Left colon (tissue), 2 donors: ENCODE measurements around the gene FOSL1. TPM values are rescaled to one million over a fixed set of nuclear protein-coding genes. Genes with fewer than 3 reads are reported as not detected.
A peak's percentile ranks its signal among the peaks of the same experiment; 100 is the strongest.

Experiments used
- ATAC-seq: fragments of 200-7000 bp; cut with Tn5 transposase; one replicate; pipeline ENCODE4 v1.9.1; 2020; ENCODE audit warnings: mild to moderate bottlenecking, moderate library complexity
- DNase-seq, 2 donors: peaks; one replicate each; pipeline ENCODE4 v3.0.0-alpha.2; 2020
- intact Hi-C, 2 donors: fragments of 100-400 bp; cut with DNase I in 1 of 2; cut with micrococcal nuclease in 1 of 2; formaldehyde crosslinking; loops; one replicate each; pipeline versions ENCODE4 v1.11.2 to v1.14.0; 2022; cut with DNase I, micrococcal nuclease
- total RNA-seq, 2 donors: library from RNA; stranded (reverse); fragmentation: NEBNext Ultra II Directional; extraction: Animal tissue kit (Norgen Biotek cat#: 25700); gene quantifications; one replicate each; pipeline ENCODE4 v1.2.1, GENCODE V29; 2021
- donor health status: DM: no; HTN: no; CAD: no.
- donor health status: DM: yes; HTN: yes; CAD: no.

FOSL1 gene
- total RNA-seq, 2 donors from 2014 or later: 1.1 to 1.8 TPM

GRCh38 chr11:65859812-65860277, 40.3 kb downstream of the FOSL1 start:
- DNase-seq: peak in 1 of 2 donors; percentile 59
- no peak for ATAC-seq
- intact Hi-C loops: no loop called here

GRCh38 chr11:65859095-65859811, 40.9 kb downstream of the FOSL1 start:
- intact Hi-C loops: no loop called here
- DNase-seq (peak; percentile 100), ATAC-seq (peak; percentile 57)

- intact Hi-C loops: no loop called here
- no peak for ATAC-seq
These were observed 41.5 kb downstream of the FOSL1 start for GRCh38 chr11:65858681-65859087.

GRCh38 chr11:65857853-65858680, 42.1 kb downstream of the FOSL1 start, which contains the start of gene CFL1:
TSS of gene CFL1 (minus strand) at chr11:65858180. CDS start at chr11:65858099, 81 bp downstream.
- DNase-seq: peak; percentile 98
- intact Hi-C loops: no loop called here
- ATAC-seq: peak; percentile 52

More at GRCh38 chr11:65858681-65859087, 41.5 kb downstream of the FOSL1 start:
- DNase-seq: no peak

- ATAC-seq (no peak), DNase-seq (peak in 1 of 2 donors; percentile 73)
- intact Hi-C loops: no loop called here
These were observed 42.7 kb downstream of the FOSL1 start for GRCh38 chr11:65857500-65857852.

GRCh38 chr11:65856689-65857499, 43.3 kb downstream of the FOSL1 start:
- intact Hi-C loops: no loop called here
- peak; percentile 87 to 90 for DNase-seq
- ATAC-seq: peak; percentile 24

- intact Hi-C loops: no loop called here
- DNase-seq: no peak
- no peak for ATAC-seq
These were observed 44.2 kb downstream of the FOSL1 start for GRCh38 chr11:65855927-65856363.

GRCh38 chr11:65854852-65855837, 45.0 kb downstream of the FOSL1 start:
- intact Hi-C loops: no loop called here
- DNase-seq (peak in 1 of 2 donors; percentile 33), ATAC-seq (no peak)

- DNase-seq: peak; percentile 80 to 95
- intact Hi-C loops: no loop called here
- ATAC-seq: peak; percentile 61
These were observed 46.0 kb downstream of the FOSL1 start for GRCh38 chr11:65854161-65854592.

GRCh38 chr11:65853246-65853979, 46.8 kb downstream of the FOSL1 start:
- DNase-seq (peak in 1 of 2 donors; percentile 36), ATAC-seq (no peak)
- intact Hi-C loops: no loop called here

- no peak for ATAC-seq
These were observed 47.5 kb downstream of the FOSL1 start for GRCh38 chr11:65852508-65853245.

GRCh38 chr11:65851811-65852507, 48.2 kb downstream of the FOSL1 start:
- ATAC-seq (no peak), DNase-seq (peak in 1 of 2 donors; percentile 25)
- intact Hi-C loops: no loop called here

More at GRCh38 chr11:65852508-65853245, 47.5 kb downstream of the FOSL1 start:
- DNase-seq: peak; percentile 33 to 39
- intact Hi-C loops: no loop called here

- DNase-seq (peak in 1 of 2 donors; percentile 26), ATAC-seq (no peak)
- intact Hi-C loops: no loop called here
These were observed 49.1 kb downstream of the FOSL1 start for GRCh38 chr11:65851083-65851579.

GRCh38 chr11:65850217-65851082, 49.7 kb downstream of the FOSL1 start:
- intact Hi-C loops: no loop called here
- DNase-seq (peak in 1 of 2 donors; percentile 23), ATAC-seq (no peak)

GRCh38 chr11:65849771-65850216, 50.4 kb downstream of the FOSL1 start:
- intact Hi-C loops: no loop called here
- no peak for DNase-seq
- ATAC-seq: no peak
